Measurements from ENCODE around the gene FBN1. TPM values are rescaled to one million over a fixed set of nuclear protein-coding genes. Genes with fewer than 3 reads are reported as not detected.

The FBN1 gene
- total RNA-seq, 1 donor from 2014 or later, result 0.62 TPM

GRCh38 chr15:48361685-48362084, 283.8 kb downstream of the FBN1 start:
- POLR2A ChIA-PET, result no interaction called here
- peaks cover 7% of the 10 kb centered on the region for H3K4me1 Mint-ChIP-seq

DNA sequence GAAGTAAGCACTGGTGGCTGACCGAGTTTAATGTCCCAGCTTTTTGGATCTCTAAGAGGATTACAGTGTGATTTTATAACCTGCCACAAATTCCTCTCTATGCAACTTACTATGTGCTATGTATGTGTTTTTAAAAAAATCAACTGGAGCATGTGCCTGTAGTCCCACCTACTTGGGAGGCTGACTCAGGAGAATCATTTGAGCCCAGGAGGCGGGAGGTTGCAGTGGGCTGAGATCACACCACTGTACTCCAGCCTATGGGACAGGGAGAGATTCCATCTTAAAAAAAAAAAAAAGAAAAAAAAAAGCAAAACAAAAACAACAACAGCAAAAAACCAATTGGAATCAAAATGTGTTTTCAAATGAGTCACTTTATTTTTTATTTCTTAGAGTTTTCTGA, 284.7 kb downstream of the FBN1 start:
- intact Hi-C loops (cut with micrococcal nuclease), result no loop called here
- Mint-ChIP-seq H3K4me3 (no peak overlapping the region), H3K9me3 (no peaks in the 10 kb centered on the region)

More at GRCh38 chr15:48361685-48362084, 283.8 kb downstream of the FBN1 start:
- no peaks in the 10 kb centered on the region for H3K9me3 Mint-ChIP-seq
- intact Hi-C loops (cut with micrococcal nuclease), result no loop called here
- no peak overlapping the region for H3K27ac Mint-ChIP-seq
- H3K4me3 Mint-ChIP-seq, result no peak overlapping the region
- ATAC-seq (ENCODE audit: low read depth) (no peak), DNase-seq (no peak)
- CTCF ChIA-PET, result interaction anchor here (0.9 kb wide), 1 partner anchor 10 kb away, joined by 6 read pairs; no protein-coding TSS in a partner anchor
- no peaks in the 10 kb centered on the region for H3K36me3 Mint-ChIP-seq (ENCODE audit: low read depth)
- H3K27me3 Mint-ChIP-seq, result peaks cover 2% of the 10 kb centered on the region
- no peak for TF ChIP-seq CTCF (IDR thresholded peaks at IDR 0.05)

More for the DNA sequence above, 284.7 kb downstream of the FBN1 start:
- CTCF ChIA-PET, result no interaction called here
- Mint-ChIP-seq H3K36me3 (ENCODE audit: low read depth) (no peaks in the 10 kb centered on the region), H3K4me1 (peaks cover 7% of the 10 kb centered on the region), H3K27me3 (no peaks in the 10 kb centered on the region), H3K27ac (no peak overlapping the region)
- DNase-seq, result no peak
- POLR2A ChIA-PET, result no interaction called here
- ATAC-seq (ENCODE audit: low read depth), result no peak
- TF ChIP-seq CTCF (IDR thresholded peaks at IDR 0.05), result no peak

Other genes starting within 250 kb of the FBN1 start
- 12.1 and 15.4 TPM in 2 replicates for gene CEP152, start 165.4 kb upstream of the FBN1 start, total RNA-seq
- gene EID1, start 232.4 kb upstream of the FBN1 start, total RNA-seq, result 51.3 and 54.4 TPM in 2 replicates